OCI-LY7 (cell line): ENCODE measurements around the gene OPRL1.

ENCODE experiments used
- EZH2phosphoT487 ChIP-seq: fragments of 200-600 bp; sonication (generic); IDR thresholded peaks from 2 replicates; pipeline ENCODE4 v1.6.1; 2018; ENCODE audit warnings: low read depth, borderline replicate concordance, mild to moderate bottlenecking, mixed run types, antibody characterized with exemption, low read length, moderate library complexity, mixed read lengths
- TF ChIP-seq, protein P1 (sequence below): fragments of 200-600 bp; sonication (generic); conservative IDR thresholded peaks from 2 replicates; pipeline ENCODE4 v1.5.1; 2014; ENCODE audit warnings: mild to moderate bottlenecking, antibody characterized with exemption, low read length, moderate library complexity, mixed read lengths

DNA sequence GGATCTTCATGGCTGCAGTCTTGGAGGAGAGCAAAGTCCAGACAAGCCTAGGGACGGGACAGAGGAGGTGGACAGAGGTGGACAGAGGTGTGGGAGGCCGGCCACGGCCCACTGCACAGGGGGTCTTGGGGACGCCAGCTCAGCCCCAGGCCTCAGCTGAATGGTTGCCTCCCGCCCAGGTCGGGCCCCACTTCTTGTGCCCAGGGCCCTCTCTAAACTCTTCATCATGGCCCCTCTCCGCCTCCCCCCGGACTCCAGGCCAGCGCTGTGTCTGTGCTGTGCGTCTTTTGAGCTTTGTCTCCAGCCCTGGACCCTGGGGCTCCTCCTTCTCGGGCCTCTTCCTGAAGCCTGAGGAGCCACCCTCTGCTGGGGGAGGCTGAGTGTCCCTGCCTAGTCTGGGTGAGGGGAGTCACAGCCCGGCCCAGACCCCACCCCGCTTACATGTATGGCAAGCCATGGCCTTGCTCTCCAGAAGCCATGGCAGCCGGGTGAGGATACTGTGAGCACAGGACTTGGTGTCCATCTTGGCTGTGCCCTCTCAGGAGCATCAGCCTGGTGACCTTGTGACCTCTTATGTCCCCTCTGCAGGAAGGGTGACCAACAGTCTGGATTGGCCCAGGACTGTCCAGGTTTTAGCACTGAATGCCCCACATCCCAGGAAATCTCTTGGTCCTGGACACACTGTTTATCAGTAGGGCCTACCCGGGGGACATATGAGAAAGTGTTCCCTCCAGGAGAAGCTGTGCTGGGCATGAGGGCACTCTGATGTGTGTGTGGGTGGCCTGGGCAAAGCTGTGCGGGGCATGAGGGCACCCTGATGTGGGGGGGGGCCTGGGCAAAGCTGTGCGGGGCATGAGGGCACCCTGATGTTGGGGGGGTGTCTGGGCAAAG lies 36.9 kb downstream of the OPRL1 start:
- TF ChIP-seq, protein P1, sequence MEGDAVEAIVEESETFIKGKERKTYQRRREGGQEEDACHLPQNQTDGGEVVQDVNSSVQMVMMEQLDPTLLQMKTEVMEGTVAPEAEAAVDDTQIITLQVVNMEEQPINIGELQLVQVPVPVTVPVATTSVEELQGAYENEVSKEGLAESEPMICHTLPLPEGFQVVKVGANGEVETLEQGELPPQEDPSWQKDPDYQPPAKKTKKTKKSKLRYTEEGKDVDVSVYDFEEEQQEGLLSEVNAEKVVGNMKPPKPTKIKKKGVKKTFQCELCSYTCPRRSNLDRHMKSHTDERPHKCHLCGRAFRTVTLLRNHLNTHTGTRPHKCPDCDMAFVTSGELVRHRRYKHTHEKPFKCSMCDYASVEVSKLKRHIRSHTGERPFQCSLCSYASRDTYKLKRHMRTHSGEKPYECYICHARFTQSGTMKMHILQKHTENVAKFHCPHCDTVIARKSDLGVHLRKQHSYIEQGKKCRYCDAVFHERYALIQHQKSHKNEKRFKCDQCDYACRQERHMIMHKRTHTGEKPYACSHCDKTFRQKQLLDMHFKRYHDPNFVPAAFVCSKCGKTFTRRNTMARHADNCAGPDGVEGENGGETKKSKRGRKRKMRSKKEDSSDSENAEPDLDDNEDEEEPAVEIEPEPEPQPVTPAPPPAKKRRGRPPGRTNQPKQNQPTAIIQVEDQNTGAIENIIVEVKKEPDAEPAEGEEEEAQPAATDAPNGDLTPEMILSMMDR, result no peak
- no peak for TF ChIP-seq EZH2phosphoT487
